CD4-positive, alpha-beta T cell treated with Interleukin-6 for 4 hours (primary cell): ENCODE results near the gene PIK3C2B.
A peak's percentile ranks its signal among the peaks of the same experiment; 100 is the strongest.
"Not testable (repeated sequence)": the region's sequence is repeated elsewhere in the genome, so short reads cannot be mapped to it uniquely, and the experiment has no call there.

Experiments used
- DNase-seq: peaks from one replicate; pipeline ENCODE4 v3.0.0-alpha.2; 2020; ENCODE audit warnings: mixed read lengths

The PIK3C2B gene, protein sequence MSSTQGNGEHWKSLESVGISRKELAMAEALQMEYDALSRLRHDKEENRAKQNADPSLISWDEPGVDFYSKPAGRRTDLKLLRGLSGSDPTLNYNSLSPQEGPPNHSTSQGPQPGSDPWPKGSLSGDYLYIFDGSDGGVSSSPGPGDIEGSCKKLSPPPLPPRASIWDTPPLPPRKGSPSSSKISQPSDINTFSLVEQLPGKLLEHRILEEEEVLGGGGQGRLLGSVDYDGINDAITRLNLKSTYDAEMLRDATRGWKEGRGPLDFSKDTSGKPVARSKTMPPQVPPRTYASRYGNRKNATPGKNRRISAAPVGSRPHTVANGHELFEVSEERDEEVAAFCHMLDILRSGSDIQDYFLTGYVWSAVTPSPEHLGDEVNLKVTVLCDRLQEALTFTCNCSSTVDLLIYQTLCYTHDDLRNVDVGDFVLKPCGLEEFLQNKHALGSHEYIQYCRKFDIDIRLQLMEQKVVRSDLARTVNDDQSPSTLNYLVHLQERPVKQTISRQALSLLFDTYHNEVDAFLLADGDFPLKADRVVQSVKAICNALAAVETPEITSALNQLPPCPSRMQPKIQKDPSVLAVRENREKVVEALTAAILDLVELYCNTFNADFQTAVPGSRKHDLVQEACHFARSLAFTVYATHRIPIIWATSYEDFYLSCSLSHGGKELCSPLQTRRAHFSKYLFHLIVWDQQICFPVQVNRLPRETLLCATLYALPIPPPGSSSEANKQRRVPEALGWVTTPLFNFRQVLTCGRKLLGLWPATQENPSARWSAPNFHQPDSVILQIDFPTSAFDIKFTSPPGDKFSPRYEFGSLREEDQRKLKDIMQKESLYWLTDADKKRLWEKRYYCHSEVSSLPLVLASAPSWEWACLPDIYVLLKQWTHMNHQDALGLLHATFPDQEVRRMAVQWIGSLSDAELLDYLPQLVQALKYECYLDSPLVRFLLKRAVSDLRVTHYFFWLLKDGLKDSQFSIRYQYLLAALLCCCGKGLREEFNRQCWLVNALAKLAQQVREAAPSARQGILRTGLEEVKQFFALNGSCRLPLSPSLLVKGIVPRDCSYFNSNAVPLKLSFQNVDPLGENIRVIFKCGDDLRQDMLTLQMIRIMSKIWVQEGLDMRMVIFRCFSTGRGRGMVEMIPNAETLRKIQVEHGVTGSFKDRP (N-terminal part only)

DNA sequence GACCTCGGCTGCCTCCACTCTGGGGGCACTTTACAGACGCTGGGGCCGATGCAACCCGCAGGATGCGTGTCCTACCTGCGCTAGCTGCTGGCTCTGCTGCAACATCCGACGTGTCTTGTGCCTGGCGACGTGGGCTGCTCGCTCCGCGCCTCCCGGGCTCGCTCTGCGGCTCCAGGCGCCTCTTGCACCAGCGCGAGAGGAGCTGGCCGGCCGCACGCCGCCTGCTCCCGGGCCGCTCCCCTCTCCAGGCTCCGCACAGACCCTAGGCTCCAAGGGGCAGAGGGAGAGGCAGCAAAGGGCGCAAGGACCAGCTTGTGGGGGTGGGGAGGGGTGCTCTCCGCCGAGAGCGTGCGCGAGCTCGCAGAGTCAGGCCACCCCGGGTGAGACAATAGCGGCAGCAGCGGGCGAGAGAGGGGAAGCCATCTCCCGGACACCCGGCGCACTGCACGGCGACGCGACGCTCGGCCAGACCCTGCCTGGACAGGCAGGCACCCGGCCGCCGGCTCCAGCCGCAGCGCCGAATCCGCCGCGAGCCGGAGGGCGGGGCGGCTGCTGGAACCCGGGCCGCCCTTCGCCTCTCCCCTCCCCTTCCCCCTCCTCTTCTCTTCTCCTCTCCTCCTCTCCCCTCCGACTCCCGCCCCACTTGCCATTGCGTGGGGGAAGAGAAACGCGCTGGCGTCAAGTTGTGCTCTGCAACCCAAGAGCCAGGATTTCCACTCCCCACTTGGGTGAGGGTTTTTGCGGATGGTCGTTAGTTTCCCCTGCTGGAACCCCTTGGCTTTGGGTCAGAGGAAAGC is at the start of gene PIK3C2B:
PIK3C2B (minus strand) TSS at position 525 of the 797 bp plus-strand sequence. CDS start 25,003 bp downstream, outside the sequence.
- peak; percentile 74 for DNase-seq

DNA sequence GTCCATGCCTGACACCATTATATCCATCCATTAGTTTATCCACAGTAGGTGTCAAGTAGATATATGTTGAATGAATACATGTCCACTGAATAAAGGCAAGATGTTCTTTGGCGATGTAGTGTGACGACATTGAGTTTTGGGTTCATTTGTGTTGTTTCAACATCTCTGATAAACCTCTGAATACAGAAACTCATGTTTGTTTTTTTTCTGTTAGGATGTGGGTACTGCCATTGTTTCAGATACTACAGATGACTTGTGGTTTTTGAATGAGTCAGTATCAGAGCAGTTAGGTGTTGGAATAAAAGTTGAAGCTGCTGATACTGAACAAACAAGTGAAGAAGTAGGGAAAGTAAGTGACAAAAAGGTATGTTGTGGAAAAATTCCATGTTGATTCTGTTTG is 49.7 kb upstream of the PIK3C2B start:
- peak; percentile 26 for DNase-seq

DNA sequence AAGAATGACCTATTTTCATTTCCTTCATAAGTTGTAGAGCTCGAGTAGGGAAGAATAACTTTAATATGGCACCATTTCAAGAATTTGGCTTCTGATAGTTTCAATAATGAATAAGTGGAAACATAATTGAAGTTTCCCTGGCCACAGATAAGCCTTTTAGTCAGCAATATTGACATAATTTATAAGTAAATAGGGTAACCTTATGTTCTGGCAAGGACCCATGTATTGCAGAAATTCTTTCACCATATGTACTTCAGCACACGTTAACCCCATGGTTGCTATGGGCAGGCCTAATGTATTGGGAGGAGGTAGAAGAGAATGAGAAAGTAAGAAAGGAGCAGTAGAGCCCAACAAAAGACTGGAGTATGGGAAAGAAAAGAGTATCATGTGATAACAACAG is 47.0 kb upstream of the PIK3C2B start:
- no peak for DNase-seq

DNA sequence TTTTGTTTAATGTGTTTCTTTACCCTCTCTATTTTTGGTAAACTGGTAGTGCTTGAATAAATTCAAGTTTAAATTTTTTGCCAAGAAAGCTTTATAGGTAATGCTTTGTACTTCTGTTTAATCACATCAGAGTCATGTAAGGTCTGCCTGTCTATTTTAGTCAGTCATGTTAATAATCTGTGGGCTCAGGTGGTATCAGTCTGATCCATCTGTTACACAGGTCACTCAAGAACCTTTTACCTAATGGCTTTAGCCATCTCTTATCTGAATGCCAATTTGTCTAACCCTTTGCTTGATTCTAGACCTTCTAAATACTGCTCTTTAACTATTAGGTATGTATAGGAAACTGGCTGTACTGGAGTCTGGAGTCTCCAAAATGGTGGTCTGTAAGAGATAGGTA is 38.2 kb upstream of the PIK3C2B start:
- DNase-seq = no peak

DNA sequence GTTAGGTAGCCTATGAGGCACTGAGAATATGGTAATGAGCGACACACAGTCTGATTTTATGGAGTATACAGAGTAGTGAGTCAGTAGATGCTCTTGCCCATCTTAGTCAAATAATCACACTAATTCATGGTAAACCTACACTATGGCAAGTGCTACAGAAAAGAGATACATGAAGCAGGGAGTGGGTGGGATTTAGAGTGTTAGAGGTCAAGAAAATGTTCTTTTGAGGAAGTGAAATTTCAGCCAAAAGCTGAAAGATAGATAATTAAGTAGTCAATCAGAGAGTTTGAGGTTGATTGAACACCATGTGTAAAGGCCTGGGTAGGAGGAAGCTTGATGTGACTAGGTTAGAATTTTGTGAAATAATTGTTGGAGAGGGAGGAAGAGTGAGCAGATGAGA is 36.3 kb upstream of the PIK3C2B start:
- no peak for DNase-seq

DNA sequence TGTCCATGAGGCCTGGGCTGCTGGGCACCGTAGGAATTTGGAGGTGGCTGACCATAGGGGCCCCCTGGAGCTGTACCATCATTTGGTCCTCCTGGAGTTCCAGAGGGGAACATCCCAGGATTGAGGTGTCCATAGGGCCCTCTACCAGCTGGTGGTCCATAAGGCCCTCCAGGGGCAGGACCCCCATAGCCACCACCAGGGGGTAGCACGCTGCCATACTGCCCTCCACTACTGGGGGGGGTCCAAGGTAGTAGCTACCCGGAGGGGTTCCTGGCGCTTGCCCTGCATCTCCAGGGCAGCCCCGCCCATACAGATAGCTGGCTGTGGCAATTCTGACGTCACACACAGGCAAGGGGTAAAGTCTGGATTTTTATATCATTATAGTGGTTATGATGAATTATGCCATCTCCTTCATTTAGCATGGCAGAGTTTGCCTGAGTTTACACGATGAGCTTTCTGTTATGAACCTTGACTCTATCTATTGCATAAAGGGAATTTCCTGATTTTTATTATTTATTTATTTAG is 34.8 kb upstream of the PIK3C2B start:
- DNase-seq = no peak

DNA sequence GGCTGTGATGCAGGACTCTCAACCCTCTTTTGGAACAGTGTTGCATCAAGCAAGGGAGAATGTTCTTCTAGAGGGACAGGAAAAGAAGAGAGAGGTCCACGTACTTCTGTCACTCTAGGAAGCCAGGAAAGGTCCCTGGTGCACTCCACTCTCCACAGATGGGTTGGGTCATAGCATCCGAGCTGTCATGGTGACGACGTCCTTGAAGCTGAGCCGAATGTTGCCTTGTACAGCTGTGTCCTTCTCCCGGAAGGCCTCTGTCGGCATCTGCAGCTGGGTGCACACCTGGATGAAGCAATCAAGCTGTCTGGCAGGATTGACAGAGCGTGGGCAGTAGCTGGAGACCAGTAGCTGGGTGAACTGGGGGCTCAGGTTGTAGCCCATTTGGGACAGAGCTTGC is 34.1 kb upstream of the PIK3C2B start:
- DNase-seq = no peak

DNA sequence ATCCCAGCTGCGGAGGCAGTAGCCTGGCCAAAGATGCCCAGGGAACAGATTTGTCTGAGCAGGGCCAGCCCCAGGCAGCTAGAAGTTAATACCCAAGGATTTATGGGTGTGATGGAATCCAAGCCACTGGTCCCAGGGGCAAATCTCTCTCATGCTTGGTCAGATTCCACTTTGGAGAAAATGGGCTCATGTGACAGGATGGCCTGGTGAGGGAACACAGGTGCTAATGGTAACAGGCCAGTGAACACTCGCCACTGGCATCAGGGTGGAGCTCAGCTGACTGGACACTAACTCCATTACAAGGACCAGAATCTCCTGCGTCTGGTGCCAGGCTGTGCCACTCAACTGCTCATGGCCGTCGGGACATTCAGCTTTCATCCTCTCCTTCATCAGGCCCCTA is 33.6 kb upstream of the PIK3C2B start:
- DNase-seq = no peak

DNA sequence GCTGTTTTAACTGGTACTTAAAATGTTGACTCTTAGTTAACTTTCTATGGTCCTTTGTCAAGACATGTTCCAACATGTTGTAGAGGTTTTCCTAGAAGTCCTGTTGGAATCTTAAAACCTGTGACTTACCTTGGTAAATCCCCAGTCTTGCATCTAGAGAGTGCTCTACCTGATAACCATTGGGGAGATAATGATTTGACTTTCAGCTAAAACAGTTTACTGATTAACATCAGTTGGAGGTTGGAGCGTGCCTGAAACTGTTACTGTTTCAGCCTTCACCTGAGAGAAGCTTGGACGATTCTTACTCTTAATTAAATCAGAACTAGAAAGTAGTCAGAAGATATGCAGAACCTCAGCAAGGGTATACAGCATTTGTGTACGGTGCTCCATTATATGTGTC is 30.4 kb upstream of the PIK3C2B start:
- no peak for DNase-seq

DNA sequence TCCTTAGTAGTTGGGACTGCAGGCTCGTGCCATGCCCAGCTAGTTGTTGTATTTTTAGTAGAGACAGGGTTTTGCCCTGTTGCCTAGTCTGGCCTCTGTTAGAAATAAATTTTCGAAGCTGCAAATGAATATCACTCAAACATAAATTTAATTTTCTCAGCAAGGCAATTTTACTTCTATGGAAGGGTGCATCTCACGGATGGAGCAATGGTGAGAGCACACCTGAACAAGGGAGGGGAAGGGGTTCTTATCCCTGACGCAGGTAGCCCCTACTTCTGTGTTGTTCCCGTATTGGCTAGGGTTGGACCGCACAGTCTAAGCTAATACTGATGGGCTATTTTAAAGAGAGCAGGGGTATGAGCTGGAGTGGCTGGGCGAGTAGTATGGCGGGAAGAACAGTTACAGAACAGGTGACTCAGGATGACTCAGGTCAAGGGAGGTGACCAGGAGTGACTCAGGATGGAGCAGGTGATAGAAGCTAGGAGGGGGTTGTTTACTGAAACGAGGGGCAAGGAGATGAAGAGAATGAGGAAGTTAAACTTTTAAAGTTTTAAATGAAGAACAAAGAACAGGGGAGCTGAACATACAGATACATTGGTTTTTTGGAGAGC is 29.1 kb upstream of the PIK3C2B start:
- peak; percentile 50 for DNase-seq

DNA sequence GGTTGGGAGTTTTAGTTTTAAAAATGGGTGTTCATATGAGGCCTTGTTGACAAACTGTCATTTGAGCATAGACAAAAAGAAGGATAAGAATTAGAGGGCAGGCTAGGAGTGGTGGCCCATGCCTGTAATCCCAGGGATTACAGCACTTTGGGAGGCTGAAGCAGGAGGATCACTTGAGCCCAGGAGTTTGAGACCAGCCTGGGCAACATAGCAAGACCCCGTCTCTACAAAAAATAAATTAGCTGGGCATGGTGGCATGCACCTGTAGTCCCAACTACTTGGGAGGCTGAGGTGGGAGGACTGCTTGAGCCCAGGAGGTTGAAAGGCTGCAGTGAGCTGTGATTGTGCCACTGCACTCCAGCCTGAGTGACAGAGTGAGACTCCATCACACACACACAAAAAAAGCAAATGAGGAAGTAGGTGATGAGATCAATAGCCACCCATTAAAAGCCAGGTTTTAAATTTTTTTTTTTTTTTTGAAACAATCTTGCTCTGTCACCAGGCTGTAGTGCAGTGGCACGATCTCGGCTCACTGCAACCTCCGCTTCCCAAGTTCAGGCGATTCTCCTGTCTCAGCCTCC is 27.4 kb upstream of the PIK3C2B start:
- DNase-seq = not testable (repeated sequence)

DNA sequence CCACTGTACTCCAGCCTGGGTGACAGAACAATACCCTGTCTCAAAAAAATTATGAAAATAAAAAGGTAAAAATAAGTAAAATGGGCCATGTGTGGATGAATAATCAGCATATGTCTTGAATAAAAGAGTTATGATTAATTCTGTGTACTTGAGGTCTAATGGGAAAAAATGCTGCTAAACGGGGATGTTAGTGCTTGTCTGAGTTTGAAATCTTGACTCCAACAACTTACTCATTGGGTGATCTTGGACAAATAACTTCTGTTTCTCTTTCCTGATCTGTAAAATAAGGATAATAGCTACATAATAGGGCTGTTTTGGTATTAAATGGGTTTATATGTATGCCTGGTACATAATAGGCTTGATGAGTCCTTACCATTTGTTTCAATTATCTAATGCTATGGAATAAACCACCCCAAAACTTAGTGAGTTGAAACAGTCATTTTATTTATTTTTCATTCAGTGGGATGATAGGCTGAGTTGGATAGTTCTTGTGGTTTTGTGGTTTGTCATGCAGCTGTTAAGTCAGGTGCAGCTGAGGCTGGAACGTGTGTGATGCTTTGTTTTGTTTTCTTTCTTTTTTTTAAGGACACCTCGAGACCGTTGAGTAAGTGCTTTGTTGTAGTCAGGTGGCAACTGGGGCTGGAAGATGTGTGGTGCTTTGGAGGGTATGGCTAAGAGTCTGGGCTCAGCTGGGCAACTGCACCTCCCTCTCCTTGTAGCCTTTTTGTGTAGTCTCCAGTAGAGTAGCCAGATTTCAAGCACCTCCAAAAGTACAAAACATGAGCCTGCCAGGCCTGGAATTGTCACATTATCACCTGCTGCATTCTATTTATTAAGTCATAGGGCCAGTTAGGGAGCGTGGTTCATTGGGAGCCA is 26.5 kb upstream of the PIK3C2B start:
- DNase-seq = peak; percentile 74

DNA sequence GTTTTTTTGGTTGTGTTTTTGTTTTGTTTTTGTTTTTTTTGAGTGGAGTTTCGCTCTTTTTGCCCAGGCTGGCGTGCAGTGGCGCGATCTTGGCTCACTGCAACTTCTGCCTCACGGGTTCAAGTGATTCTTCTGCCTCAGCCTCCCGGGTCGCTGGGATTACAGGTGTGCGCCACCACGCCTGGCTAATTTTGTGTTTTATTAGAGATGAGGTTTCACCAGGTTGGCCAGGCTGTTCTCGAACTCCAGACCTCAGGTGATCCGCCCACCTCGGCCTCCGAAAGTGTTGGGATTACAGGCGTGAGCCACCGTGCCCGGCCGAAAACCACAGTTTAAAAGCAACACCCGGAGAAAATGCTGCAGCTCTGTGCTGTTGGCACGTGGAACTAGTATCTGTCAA is 22.8 kb upstream of the PIK3C2B start:
- peak; percentile 14 for DNase-seq

DNA sequence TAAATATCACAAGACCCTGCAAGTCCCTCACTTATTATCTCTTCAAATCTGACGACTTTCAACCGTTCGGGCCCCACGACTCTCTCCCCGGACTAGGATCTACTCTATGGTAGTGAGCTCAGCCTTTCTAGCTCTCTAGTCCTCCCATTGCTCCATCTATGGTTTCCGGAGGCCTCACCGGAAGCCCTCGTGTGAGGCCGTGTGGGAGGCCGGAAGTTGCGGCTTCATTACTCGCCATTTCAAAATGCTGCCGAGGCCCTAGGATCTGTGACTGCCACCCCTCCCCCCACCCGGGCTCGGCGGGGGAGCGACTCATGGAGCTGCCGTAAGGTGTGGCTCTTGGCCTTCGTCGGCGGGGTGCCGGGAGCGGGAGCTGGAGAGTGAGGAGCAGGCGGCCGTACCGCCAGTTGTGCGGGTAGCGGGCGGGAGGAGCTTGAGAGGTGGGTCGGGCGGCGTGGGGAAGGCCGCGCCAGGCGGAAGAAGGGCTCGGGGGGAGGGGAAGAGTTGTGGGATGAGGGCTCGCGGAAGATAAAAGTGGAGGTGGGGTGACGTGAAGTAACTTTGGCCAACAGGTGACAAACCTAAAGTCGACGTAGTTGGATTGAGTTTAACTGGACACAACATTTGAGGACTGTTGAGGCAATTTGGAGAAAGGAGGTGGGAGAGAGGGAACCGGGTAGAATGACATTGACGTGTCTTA is 21.7 kb upstream of the PIK3C2B start, which contains the start of gene MDM4:
MDM4 (plus strand) TSS at position 227 of the 700 bp plus-strand sequence. CDS start 9,113 bp downstream, outside the sequence.
- DNase-seq = peak; percentile 94

DNA sequence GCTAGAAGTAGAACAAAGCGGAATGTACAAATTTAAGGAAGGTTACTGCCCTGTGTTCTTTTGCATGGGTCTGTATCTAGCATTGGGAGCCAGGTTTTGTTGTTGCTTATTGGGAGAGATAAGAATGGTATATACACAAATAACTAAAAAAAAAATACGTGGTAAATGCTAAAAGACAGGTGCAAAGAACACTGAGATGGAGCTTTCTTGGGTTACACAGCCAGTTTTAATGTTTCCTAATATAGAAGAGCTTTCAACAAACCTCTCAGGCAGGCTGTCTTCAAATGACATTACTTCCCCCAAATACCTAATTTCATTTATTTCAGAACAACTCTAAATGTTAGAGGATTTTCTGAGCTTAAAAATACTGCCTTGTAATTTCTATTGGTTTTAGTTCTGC is 20.2 kb upstream of the PIK3C2B start:
- no peak for DNase-seq

DNA sequence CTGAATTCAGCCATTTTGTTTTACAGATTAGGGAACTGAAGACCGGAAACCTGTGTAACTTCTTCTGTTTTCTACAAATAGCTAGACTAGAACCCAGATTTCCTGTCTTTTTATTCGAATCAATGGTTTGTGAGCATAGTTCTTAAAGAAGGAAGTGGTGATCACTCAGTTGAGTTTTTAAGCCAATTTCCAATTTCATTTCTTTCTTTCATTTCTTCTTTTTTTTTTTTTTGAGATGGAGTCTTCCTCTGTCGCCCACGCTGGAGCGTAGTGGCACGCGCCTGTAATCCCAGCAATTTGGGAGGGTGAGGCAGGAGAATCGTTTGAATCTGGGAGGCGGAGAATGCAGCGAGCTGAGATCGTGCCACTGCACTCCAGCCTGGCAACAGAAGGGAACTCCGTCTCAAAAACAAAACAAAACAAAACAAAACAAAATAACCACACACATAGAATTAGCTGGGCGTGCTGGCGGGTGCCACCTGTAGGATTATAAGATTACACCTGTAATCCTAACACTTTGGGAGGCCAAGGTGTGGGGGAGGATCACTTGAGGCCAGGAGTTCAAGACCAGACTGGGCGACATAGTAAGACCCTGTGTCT is 18.6 kb upstream of the PIK3C2B start:
- peak; percentile 64 for DNase-seq

DNA sequence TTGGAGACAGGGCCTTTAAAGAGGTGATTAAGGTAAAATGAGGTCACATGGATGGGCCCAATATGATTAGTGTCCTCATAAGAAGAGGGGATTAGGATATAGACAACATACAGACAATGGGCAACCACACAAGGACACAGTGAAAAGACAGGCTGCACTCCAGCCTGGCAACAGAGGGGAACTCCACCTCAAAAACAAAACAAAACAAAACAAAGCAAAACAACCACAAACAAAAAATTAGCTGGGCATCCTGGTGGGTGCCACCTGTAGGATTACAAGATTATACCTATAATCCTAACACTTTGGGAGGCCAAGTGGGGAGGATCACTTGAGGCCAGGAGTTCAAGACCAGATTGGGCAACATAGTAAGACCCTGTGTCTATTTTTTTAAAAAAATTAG is 16.8 kb upstream of the PIK3C2B start:
- DNase-seq = no peak

DNA sequence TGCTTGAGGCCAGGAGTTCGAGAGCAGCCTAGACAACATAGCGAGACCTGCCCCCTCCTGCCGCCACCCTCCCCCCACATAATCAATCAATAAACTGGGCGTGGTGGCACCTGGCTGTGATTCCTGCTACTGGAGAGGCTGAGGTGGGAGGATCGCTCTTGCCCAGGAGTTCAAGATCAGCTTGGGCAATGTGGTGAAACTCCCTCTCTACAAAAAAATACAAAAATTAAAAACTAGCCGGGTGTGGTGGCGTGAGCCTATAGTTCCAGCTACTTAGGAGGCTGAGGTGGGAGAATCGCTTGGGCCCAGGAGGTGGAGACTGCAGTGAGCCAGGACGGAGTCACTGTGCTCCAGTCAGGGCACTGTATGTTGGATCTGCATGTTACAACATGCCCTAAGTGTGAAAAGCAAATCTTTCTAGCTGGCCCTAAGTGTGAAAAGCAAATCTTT is 14.6 kb upstream of the PIK3C2B start:
- DNase-seq = no peak
